ENCODE results near the gene SOX6. TPM values are rescaled to one million over a fixed set of nuclear protein-coding genes. Genes with fewer than 3 reads are reported as not detected.

The SOX6 gene
- total RNA-seq, 4 donors from 2014 or later: 1.7 to 3.6 (median 3.2) TPM

GRCh38 chr11:16160146-16160545 lies 196.2 kb downstream of the SOX6 start:
- no peaks in the 10 kb centered on the region for H3K27me3 ChIP-seq
- H3K4me3 ChIP-seq: no peak overlapping the region
- H3K27ac ChIP-seq (replicated peaks in 1 of 4): no peak overlapping the region
- TF ChIP-seq EP300 (IDR thresholded peaks at IDR 0.05) (no peak), POLR2A (IDR thresholded peaks at IDR 0.05; ENCODE audit: low read depth) (no peak), CTCF (IDR thresholded peaks at IDR 0.05) (no peak), POLR2AphosphoS5 (IDR thresholded peaks at IDR 0.05) (no peak)
- H3K4me1 ChIP-seq: no peaks in the 10 kb centered on the region
- intact Hi-C loops (cut with DNase I): no loop called here
- 84% methylated on average over 1 of the region's 1 CpG for WGBS
- no peak for DNase-seq (ENCODE audit: extremely low spot score)
- H3K9me3 ChIP-seq: no peaks in the 10 kb centered on the region
- H3K36me3 ChIP-seq: no peaks in the 10 kb centered on the region

GRCh38 chr11:16158426-16158994 lies 197.8 kb downstream of the SOX6 start:
- Histone ChIP-seq H3K4me1 (no peaks in the 10 kb centered on the region), H3K4me3 (no peak overlapping the region), H3K27me3 (no peaks in the 10 kb centered on the region), H3K27ac (replicated peaks in 1 of 4) (no peak overlapping the region), H3K9me3 (no peaks in the 10 kb centered on the region), H3K36me3 (no peaks in the 10 kb centered on the region)
- intact Hi-C loops (cut with DNase I): no loop called here
- TF ChIP-seq CTCF (IDR thresholded peaks at IDR 0.05) (no peak), EP300 (IDR thresholded peaks at IDR 0.05) (no peak), POLR2AphosphoS5 (IDR thresholded peaks at IDR 0.05) (no peak), POLR2A (IDR thresholded peaks at IDR 0.05; ENCODE audit: low read depth) (no peak)
- no peak for DNase-seq (ENCODE audit: extremely low spot score)

- TF ChIP-seq POLR2A (IDR thresholded peaks at IDR 0.05; ENCODE audit: low read depth) (no peak), POLR2AphosphoS5 (IDR thresholded peaks at IDR 0.05) (no peak), CTCF (IDR thresholded peaks at IDR 0.05) (no peak), EP300 (IDR thresholded peaks at IDR 0.05) (no peak)
- no peaks in the 10 kb centered on the region for H3K9me3 ChIP-seq
- no peak overlapping the region for H3K27ac ChIP-seq (replicated peaks in 1 of 4)
- intact Hi-C loops (cut with DNase I): no loop called here
- no peaks in the 10 kb centered on the region for H3K36me3 ChIP-seq
- H3K27me3 ChIP-seq: no peaks in the 10 kb centered on the region
- no peak for DNase-seq (ENCODE audit: extremely low spot score)
- no peaks in the 10 kb centered on the region for H3K4me1 ChIP-seq
- H3K4me3 ChIP-seq: no peak overlapping the region
Measured at GRCh38 chr11:16157327-16157726, 199.0 kb downstream of the SOX6 start.

GRCh38 chr11:16155448-16155847 lies 200.9 kb downstream of the SOX6 start:
- Histone ChIP-seq H3K27ac (replicated peaks in 1 of 4) (no peak overlapping the region), H3K9me3 (no peaks in the 10 kb centered on the region), H3K27me3 (no peaks in the 10 kb centered on the region), H3K36me3 (no peaks in the 10 kb centered on the region), H3K4me3 (no peak overlapping the region), H3K4me1 (no peaks in the 10 kb centered on the region)
- TF ChIP-seq POLR2AphosphoS5 (IDR thresholded peaks at IDR 0.05) (no peak), POLR2A (IDR thresholded peaks at IDR 0.05; ENCODE audit: low read depth) (no peak), CTCF (IDR thresholded peaks at IDR 0.05) (no peak), EP300 (IDR thresholded peaks at IDR 0.05) (no peak)
- intact Hi-C loops (cut with DNase I): no loop called here
- DNase-seq (ENCODE audit: extremely low spot score): no peak

- intact Hi-C loops (cut with DNase I): no loop called here
- no peak overlapping the region for H3K27ac ChIP-seq (replicated peaks in 1 of 4)
- no peak for TF ChIP-seq EP300 (IDR thresholded peaks at IDR 0.05)
- TF ChIP-seq POLR2A (IDR thresholded peaks at IDR 0.05; ENCODE audit: low read depth): no peak
- TF ChIP-seq CTCF (IDR thresholded peaks at IDR 0.05): no peak
- TF ChIP-seq POLR2AphosphoS5 (IDR thresholded peaks at IDR 0.05): no peak
- no peak for DNase-seq (ENCODE audit: extremely low spot score)
- no peak overlapping the region for H3K4me3 ChIP-seq
- H3K27me3 ChIP-seq: no peaks in the 10 kb centered on the region
- H3K36me3 ChIP-seq: no peaks in the 10 kb centered on the region
- WGBS: 79% methylated on average over 4 of the region's 4 CpGs
- no peaks in the 10 kb centered on the region for H3K9me3 ChIP-seq
- no peaks in the 10 kb centered on the region for H3K4me1 ChIP-seq
Measured at GRCh38 chr11:16154715-16155396, 201.5 kb downstream of the SOX6 start.

Data from esophagus muscularis mucosa (tissue), 4 donors.